GM18526 (cell line): ENCODE data around the gene PLA1A.

Experiments used
- POLR2A ChIP-seq: IDR thresholded peaks from 3 replicates; pipeline ENCODE4 v1.6.1; 2011; ENCODE audit not compliant: insufficient read length; ENCODE audit errors: extremely low read depth

The PLA1A gene

DNA sequence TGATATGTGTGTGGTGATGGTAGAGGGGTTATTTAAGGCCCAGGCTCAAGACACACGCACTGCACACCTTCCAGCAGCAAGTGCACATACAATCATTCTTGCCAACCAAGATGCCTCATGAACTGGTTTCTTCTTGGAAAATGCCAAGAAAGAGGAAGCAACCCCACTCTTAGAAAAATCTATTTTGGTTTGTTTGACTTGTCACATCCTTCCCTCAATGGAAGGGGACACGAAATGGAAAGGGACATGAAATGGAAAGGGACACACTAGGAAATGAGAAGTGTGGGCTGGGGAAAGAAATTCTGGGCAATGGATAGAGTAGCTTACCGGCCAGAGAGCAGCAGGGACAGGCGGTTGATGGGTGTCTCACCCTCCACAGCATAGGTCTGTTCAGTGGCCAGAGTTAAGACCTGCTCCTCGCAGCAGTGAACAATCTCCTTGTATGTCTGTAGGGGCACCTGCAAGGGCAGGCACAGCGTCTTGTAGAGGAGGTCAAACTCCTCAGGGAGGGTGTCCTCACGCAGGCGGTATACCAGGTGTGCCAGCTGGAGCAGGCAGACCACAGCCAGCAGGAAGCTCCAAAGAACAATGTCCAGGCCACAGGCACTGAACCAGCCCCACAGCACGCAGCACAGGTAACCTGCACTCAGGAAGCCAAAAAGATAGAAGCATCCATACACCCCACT, 62.1 kb downstream of the PLA1A start:
- no peak for TF ChIP-seq POLR2A

DNA sequence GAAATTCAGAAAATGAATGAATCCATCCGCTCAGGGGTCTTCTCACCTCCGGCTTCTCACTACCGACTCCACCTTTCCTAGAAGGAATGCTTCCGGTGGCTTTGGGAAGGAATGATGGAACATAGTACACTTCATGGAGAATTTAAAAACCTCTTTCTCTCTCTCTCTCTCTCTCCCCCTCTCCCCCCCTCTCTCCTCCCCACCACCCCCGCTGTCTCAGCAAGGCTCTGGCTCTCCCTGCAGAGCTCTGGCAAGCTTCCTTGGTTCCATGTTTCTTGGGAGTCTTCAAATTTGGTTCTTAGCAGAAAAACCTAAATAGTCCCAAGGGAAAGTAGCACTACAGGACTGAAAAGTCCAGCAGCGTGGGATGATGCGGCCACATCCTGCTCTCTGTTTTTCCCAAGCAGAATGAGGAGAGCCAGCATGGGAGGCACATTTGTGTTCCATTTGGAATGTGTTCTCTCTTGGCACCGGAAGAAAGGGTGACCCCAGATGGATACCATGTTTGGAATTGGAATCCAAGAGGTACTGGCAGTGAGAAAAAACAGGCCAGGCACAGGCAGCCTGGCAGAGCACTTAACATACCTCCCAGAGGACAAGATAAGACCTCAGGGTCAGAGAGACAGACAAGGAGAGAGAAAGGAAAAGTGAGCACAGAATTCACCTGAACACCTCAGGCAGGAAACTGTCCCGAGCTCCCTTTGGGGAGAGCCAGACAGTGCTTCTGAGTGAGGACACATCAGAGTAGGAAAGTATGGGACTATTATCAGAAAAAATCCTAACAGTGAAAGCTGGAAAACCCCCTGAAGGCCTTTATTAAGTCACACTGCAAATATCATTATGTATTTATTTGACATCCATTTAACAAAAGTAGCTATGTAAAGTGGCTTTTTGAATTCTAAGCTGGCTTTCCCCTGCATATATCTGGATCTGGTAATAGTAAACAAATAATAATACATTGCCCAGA, 63.1 kb downstream of the PLA1A start, which contains the start of gene POPDC2:
Gene POPDC2, minus strand, starts transcription at position 116 of the 967 bp plus-strand sequence. CDS start 166 bp downstream, outside the sequence.
- no peak for TF ChIP-seq POLR2A

DNA sequence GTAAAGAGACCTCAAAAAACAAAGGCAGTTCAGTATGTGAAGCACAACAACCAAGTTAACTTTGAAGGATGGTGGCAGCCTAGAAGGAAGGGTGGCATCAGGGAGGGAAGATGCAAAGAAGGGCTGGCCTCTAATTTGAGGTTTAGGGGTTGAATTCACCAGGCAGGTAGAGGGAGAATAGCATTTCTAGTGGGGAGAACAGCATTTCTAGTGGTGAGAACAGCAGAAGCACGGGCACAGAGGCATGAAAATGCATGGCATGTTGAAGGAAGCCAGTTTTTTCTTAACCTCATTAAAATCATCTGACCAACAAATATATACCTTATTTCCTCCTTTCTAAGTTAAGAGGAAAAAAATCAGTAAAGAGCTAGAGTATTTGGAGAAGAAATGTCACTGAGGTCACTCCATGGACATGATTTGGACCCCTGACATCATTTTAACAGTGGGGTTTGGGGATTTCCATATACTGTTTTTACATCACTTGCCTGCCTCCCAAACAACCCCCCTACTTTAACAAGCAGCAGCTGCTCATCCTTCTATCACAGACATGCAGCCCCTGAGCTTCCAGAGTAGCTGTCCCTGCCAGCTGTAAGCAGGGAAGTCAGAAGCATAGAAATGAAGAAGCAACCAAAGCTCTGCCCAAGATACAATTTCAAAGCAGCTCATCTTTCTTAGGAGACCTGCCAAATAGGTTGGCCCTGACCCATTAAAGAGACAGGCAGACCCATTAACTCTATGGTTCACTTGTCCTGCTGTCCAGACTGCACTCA, 65.1 kb downstream of the PLA1A start:
- TF ChIP-seq POLR2A, result no peak

DNA sequence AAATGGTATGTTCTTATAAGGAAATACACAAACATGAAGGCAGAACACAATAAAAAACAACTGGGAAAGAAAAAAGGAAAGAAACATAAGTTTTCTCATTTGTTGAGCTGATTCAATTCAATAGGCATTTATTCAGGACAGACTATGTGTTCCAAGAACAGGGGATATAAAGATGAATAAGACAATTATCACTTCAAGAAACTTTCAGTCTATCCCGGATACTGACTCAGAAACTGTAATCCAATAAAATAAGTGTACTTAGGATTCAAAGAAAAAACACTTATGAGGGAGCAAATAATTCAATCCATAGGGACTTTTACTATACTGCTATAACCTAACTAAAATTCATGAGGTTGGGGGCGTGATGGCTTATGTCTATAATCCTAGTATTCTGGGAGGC, 66.2 kb downstream of the PLA1A start:
- no peak for TF ChIP-seq POLR2A

DNA sequence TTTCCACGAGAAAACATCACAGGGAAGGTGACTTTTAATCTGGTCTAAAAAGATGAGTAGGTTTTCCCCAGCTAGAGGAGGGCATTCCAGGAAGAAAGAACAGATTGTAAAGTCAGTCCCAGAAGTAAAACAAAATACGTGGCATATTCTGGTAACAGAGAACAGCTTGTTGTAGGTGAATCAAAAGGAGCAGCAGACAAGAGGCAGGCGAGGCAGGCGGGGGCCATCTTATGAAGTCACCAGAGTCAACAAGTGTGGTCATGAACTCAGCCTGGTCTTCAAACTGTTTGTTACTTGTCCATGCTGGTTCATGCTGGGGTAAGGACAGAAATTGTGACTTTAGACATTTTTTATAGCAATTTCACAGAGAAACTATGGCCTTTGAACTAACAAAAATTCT, 66.7 kb downstream of the PLA1A start:
- TF ChIP-seq POLR2A, result no peak

DNA sequence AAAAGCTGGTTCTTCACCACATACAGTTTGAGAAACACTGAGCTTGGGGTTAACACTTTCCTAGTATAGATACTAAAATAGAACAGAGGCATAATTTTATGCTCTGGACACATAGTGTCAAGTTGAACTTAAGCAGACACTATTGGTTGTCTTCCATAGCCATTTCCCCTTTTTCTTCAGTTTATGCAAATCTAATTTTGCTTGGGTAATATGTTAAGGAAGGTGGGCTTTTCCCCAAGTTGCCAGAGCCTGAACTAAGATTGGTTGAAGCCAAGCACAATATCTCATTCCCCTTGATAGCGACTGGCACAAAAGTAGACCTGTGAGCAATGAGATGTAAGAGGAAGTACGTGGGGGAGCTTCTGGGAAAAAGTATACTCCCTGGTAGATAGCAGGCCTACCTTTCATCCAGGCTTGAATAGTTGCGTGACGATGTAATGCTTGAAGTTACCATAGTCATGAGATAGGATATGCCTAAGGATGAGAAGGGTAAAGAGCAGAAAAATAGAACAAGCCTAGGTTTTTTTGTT, 67.2 kb downstream of the PLA1A start:
- TF ChIP-seq POLR2A, result no peak

DNA sequence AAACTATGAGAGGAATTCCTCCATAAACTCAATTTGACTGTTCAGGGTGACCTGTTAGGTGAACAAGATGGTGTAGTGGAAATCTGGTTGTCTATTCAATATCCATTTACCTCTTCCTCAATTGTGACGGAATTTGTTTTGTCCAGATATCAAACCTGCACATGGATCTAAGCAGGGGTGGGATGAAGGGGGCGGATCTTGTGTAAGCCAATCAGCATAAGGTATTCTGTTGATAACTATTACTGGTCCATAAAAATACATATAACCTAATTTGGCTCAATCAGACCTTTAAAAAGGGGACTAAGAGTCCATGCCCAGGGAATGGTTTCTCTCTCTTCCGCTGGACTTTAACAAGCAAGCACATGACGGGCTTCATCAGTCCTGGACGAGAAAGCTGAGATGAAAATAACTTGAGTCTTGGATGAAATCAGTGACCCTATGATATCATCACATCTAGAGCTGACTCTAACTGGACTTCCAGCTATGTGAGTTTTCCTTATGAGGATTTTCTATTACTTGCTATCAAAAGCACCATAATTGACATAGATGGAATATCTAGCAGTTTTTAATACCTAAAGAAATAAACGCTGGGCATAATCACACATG, 68.4 kb downstream of the PLA1A start:
- no peak for TF ChIP-seq POLR2A

DNA sequence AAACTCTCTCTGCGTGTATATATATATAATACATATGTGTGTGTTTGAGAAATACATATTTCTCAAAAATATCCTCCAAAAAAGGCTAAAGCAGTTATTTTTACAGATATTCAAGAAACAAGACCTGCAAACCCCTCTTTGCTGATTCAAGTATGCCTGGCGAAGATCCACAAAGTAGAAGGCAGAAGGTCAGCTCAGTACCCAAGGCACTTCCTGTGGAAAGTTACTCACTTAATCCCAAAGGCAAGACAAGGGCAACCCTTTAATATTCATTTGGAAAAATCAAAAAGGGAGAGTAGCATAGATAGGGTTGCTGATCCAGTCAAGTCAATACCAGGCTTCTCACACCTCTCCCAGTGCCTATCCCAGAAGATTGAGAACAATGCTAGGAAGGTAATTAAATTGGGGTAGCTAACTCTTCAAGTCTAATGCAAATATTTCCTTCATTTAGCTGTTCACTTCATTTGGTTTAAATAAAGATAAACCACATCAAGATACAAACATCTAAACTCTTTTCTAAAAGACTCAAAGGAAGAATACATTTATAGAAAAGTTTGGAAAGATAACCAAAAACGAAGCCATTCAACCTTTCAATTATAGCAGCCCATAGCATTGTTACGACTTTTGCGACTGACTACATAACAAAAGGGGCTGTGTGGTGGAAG, 72.4 kb downstream of the PLA1A start:
- TF ChIP-seq POLR2A, result no peak

DNA sequence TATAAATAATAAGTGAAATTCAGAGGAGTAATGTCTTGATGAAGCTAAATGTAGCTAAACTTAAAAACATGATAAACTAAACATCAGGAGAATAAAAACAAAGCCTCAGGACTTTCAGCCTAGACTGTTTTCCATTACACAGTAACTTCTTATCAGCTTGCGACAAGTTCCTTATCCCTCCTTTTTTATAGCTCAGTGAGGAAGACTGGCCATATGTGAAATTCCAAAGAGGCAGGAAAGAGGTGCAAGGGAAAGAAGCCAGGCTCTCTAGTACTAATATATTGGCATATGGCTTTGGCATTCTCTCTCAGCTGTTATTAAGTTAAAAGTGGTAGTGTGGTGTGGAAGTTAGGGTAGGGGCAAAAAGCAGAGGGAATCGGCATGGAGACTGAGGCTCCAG, 75.1 kb downstream of the PLA1A start:
- TF ChIP-seq POLR2A, result no peak

DNA sequence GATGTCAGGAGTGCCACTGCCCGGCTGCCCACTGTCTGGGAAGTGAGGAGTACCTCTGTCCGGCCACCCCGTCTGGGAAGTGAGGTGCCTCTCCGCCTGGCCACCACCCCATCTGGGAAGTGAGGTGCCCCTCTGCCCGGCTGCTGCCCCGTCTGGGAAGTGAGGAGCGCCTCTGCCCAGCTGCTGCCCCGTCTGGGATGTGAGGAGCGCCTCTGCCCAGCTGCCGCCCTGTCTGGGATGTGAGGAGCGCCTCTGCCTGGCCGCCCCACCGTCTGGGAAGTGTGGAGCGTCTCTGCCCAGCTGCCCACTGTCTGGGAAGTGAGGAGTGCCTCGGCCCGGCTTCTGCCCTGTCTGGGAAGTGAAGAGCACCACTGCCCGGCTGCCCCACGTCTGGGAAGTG, 76.2 kb downstream of the PLA1A start:
- TF ChIP-seq POLR2A, result no peak

DNA sequence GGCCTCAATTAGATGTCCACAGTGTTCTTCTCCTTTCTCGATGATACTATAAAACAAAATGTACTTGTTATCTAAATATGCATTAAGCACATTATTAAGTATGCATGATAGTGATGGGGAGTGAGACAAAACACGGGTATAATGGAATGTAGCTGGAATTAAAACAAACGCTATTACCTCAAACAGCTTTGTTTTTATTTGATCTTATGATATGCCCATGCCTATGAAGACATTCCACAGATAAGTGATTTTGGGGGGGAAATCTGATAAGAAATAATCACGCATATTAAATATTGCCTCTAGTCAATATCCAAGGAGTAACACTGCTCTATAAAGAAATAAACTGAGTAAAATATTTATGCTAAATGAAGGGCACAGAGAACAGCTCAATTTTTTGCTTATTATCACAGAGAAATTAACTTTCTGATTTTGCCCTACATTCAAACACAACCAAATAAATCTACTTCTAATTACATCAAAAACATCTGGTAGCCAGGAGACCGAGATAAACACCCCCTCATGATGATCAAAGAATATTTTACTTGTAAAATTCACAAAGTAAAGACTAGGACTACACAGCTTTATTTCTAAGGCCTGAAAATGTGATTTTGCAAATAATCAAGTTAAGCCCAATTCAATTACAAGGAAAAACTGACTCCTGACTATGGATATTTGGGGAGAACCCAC, 77.6 kb downstream of the PLA1A start:
- no peak for TF ChIP-seq POLR2A

DNA sequence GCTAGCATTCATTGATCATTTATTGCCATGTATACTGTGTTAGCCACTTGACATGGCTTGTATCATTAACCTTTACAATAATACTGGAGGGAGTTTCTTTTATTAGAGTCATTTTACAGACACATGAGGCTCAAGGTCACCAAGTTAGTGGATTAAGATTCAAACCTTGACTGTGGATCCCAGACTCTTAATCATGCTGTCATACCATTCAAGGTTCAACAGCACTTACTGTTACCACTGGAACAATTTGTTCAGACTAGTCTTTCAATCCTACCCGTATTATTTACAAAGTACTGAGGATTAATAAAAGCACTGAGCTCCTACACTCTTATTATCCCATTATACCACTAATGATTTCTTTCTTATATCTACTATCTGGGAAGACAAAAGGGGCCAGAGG, 78.3 kb downstream of the PLA1A start:
- TF ChIP-seq POLR2A, result no peak

DNA sequence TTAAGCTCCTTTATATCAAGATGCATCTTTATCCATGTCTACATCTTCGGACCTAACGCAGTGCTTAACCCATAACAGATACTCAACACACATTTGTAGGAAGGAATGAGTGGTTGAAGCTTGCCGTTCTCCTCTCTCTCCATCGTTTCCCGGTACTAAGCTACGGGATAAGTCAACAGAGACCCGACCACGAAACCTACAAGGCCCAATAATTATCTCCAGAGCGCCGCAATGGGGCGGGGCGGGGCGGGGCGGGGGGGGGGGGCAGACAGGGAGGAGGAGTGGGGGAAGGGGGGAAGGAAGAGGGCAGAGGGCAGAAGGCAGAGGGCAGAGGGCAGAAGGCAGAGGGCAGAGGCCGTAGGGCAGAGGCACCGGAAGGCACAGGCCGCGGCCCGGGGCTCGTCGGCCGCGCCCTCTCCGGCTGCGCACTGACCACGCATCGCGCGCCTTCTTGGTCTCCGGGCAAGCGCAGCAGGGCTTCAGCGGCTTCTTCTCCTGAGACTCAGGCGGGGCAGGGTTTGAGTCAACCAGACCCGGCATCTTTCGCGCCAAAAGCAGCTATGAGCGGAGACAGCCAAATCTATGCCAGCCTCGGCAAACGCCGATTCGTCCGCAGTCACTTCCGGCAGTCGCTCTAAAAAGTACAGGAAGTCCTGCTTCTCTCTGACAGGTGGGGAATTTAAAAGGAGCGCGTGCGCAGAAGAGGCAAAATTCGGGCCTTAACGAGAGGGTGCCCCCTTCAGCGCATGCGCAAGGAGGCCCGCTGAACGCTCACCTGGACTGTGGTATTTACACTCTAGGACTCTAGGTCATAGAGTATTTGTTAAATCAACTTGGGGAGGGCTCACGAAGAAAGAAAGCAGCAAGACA, 79.3 kb downstream of the PLA1A start, which contains the start of gene COX17:
Gene COX17, minus strand, starts transcription at position 636 of the 870 bp plus-strand sequence. Its CDS starts 96 bp downstream, at position 540.
- TF ChIP-seq POLR2A, result peak; percentile 45
